Keratinocyte (primary cell): ENCODE results near the gene HCAR2. TPM values are rescaled to one million over a fixed set of nuclear protein-coding genes. Genes with fewer than 3 reads are reported as not detected.
"Not testable (repeated sequence)": the region's sequence is repeated elsewhere in the genome, so short reads cannot be mapped to it uniquely, and the experiment has no call there.

Source experiments
- DNase-seq: peaks from one replicate; pipeline ENCODE4 v3.0.0-alpha.2; 2011; ENCODE audit warnings: low read depth, missing footprints, low spot score
- FAIRE-seq: peaks from 2 replicates; lab custom pipeline; 2011; peaks lifted over from hg19 to GRCh38; lab: Jason Lieb, UNC
- H2AFZ ChIP-seq: 2 replicates; pipeline ENCODE4 v1.6.0; 2012; ENCODE audit warnings: low read length, control low read depth, inconsistent platforms; ENCODE audit not compliant: control insufficient read depth
- H3K27ac ChIP-seq: 2 replicates; pipeline ENCODE4 v1.5.1; 2011; ENCODE audit warnings: low read length; ENCODE audit not compliant: control insufficient read depth, insufficient read depth
- H3K27me3 ChIP-seq: 3 replicates; pipeline ENCODE4 v1.6.0; 2011; ENCODE audit warnings: low read length; ENCODE audit not compliant: control insufficient read depth, insufficient read depth; ENCODE audit errors: extremely low read depth
- H3K36me3 ChIP-seq, 2 experiments: 2 replicates in 1 of 2; 3 replicates in 1 of 2; pipeline ENCODE4 v1.5.1; 2011; ENCODE audit warnings: low read length in 2 of 2, mild to moderate bottlenecking in 1 of 2; ENCODE audit not compliant: control insufficient read depth in 2 of 2, insufficient read depth in 2 of 2; ENCODE audit errors: extremely low read depth in 1 of 2
- H3K4me1 ChIP-seq: 3 replicates; pipeline ENCODE4 v1.5.1; 2011; ENCODE audit warnings: low read length; ENCODE audit not compliant: control insufficient read depth, insufficient read depth; ENCODE audit errors: extremely low read depth
- H3K4me2 ChIP-seq: 3 replicates; pipeline ENCODE4 v1.6.0; 2011; ENCODE audit warnings: low read depth, low read length; ENCODE audit not compliant: control insufficient read depth, insufficient read depth; ENCODE audit errors: extremely low read depth
- H3K4me3 ChIP-seq, 3 experiments: fragments of 200-600 bp in 1 of 3; sonication (generic) in 1 of 3; 2 replicates in 2 of 3; 3 replicates in 1 of 3; pipeline ENCODE4 v1.5.1; 2011 to 2016; ENCODE audit warnings: low read length in 3 of 3, mild to moderate bottlenecking in 3 of 3, control low read depth in 2 of 3, inconsistent platforms in 1 of 3, low read depth in 1 of 3, mixed read lengths in 1 of 3, mixed run types in 1 of 3, moderate library complexity in 1 of 3; ENCODE audit not compliant: control insufficient read depth in 2 of 3, insufficient read depth in 2 of 3; ENCODE audit errors: extremely low read depth in 1 of 3
- H3K79me2 ChIP-seq: 2 replicates; pipeline ENCODE4 v1.6.0; 2012; ENCODE audit warnings: low read length; ENCODE audit not compliant: control insufficient read depth, insufficient read depth
- H3K9ac ChIP-seq: 3 replicates; pipeline ENCODE4 v1.6.0; 2011; ENCODE audit warnings: low read length; ENCODE audit not compliant: control insufficient read depth, insufficient read depth; ENCODE audit errors: extremely low read depth
- H3K9me1 ChIP-seq: 3 replicates; pipeline ENCODE4 v1.6.0; 2011; ENCODE audit warnings: low read length; ENCODE audit not compliant: control insufficient read depth, insufficient read depth; ENCODE audit errors: extremely low read depth
- H3K9me3 ChIP-seq: 2 replicates; pipeline ENCODE4 v1.5.1; 2012; ENCODE audit warnings: low read depth, low read length; ENCODE audit not compliant: control insufficient read depth
- H4K20me1 ChIP-seq: 3 replicates; pipeline ENCODE4 v1.6.0; 2011; ENCODE audit warnings: low read length; ENCODE audit not compliant: control insufficient read depth, insufficient read depth; ENCODE audit errors: extremely low read depth
- CTCF ChIP-seq, 3 experiments: IDR thresholded peaks in 1 of 3; conservative IDR thresholded peaks in 1 of 3; optimal IDR thresholded peaks in 1 of 3; 2 replicates in 2 of 3; 3 replicates in 1 of 3; pipeline versions ENCODE3 to v1.5.1; 2011; ENCODE audit warnings: low read length in 3 of 3, mild to moderate bottlenecking in 3 of 3, moderate library complexity in 2 of 3, control low read depth in 1 of 3, inconsistent platforms in 1 of 3; ENCODE audit not compliant: insufficient read depth in 2 of 3; ENCODE audit errors: extremely low read depth in 1 of 3
- EZH2 ChIP-seq: IDR thresholded peaks from one replicate; pipeline ENCODE4 v1.6.1; 2012; ENCODE audit warnings: inconsistent platforms, mild to moderate bottlenecking, low read length, moderate library complexity
- dilution Hi-C: fragments of 300-500 bp; cut with MboI; formaldehyde crosslinking; loops from one replicate; pipeline ENCODE4 v1.7.0; 2020; ENCODE audit warnings: low sequenced_read_pairs; ENCODE audit not compliant: extremely low pct_ligation_motif_present
- polyA plus RNA-seq, 5 experiments: library from polyadenylated mRNA; depleted of rRNA in 3 of 5; stranded (reverse) in 3 of 5; stranded (forward) in 1 of 5; unstranded in 1 of 5; fragments of >200 nt; gene quantifications; 1 replicate in 1 of 5; 2 replicates in 3 of 5; 3 replicates in 1 of 5; pipeline versions ENCODE4 v1.2.1 to v1.2.3, GENCODE V29; 2011 to 2012; ENCODE audit warnings: missing spikeins in 2 of 5, low read depth in 1 of 5, low replicate concordance in 1 of 5

The HCAR2 gene
- polyA plus RNA-seq, 1 donor (not counting 4 experiments of a cell fraction or from before 2014, with no cell fraction given), result 18.3 TPM

GRCh38 chr12:122684297-122684813, 18.8 kb downstream of the HCAR2 start:
- Histone ChIP-seq H4K20me1 (no peaks in the 10 kb centered on the region), H3K79me2 (no peaks in the 10 kb centered on the region), H3K27me3 (no peaks in the 10 kb centered on the region), H3K9me3 (no peaks in the 10 kb centered on the region), H3K9ac (no peak overlapping the region), H3K9me1 (no peaks in the 10 kb centered on the region), H3K36me3 (no peaks in the 10 kb centered on the region), H3K27ac (no peak overlapping the region), H3K4me3 (no peak overlapping the region), H2AFZ (no peak overlapping the region), H3K4me1 (peaks cover 7% of the 10 kb centered on the region), H3K4me2 (no peak overlapping the region)
- TF ChIP-seq CTCF (optimal IDR thresholded peaks at IDR 0.05 in 1 of 3, IDR thresholded peaks at IDR 0.05 in 1 of 3, conservative IDR thresholded peaks at IDR 0.05 in 1 of 3; ENCODE audit: extremely low read depth in 1 of 3, insufficient read depth in 2 of 3, low read length in 3 of 3), result no peak
- TF ChIP-seq EZH2, result no peak
- dilution Hi-C loops, result no loop called here
- DNase-seq (no peak), FAIRE-seq (no peak)

GRCh38 chr12:122681814-122682213, 21.3 kb downstream of the HCAR2 start:
- TF ChIP-seq CTCF (optimal IDR thresholded peaks at IDR 0.05 in 1 of 3, IDR thresholded peaks at IDR 0.05 in 1 of 3, conservative IDR thresholded peaks at IDR 0.05 in 1 of 3; ENCODE audit: extremely low read depth in 1 of 3, insufficient read depth in 2 of 3, low read length in 3 of 3), result no peak
- TF ChIP-seq EZH2, result no peak
- no peak overlapping the region for H3K4me3 ChIP-seq
- no peaks in the 10 kb centered on the region for H4K20me1 ChIP-seq
- no peaks in the 10 kb centered on the region for H3K79me2 ChIP-seq
- peaks cover 16% of the 10 kb centered on the region for H3K4me1 ChIP-seq
- H3K9me1 ChIP-seq, result no peaks in the 10 kb centered on the region
- no peaks in the 10 kb centered on the region for H3K9me3 ChIP-seq
- H3K36me3 ChIP-seq, result no peaks in the 10 kb centered on the region
- no peak overlapping the region for H3K4me2 ChIP-seq
- no peak overlapping the region for H3K27ac ChIP-seq
- H3K9ac ChIP-seq, result no peak overlapping the region
- no peaks in the 10 kb centered on the region for H3K27me3 ChIP-seq
- no peak for FAIRE-seq
- dilution Hi-C loops, result no loop called here
- no peak for DNase-seq
- H2AFZ ChIP-seq, result no peak overlapping the region

- H3K36me3 ChIP-seq, H3K9ac ChIP-seq, H3K79me2 ChIP-seq, H4K20me1 ChIP-seq, H3K27ac ChIP-seq, H3K4me2 ChIP-seq, FAIRE-seq, H3K27me3 ChIP-seq, H3K9me3 ChIP-seq, H3K9me1 ChIP-seq, DNase-seq, H3K4me3 ChIP-seq, H2AFZ ChIP-seq, dilution Hi-C loops: not testable (repeated sequence)
- peaks cover 16% of the 10 kb centered on the region for H3K4me1 ChIP-seq
Measured at GRCh38 chr12:122680989-122681388, 22.2 kb downstream of the HCAR2 start.

GRCh38 chr12:122676781-122677180, 26.4 kb downstream of the HCAR2 start:
- H3K9me3 ChIP-seq, FAIRE-seq, H3K27me3 ChIP-seq, H3K9me1 ChIP-seq, H3K79me2 ChIP-seq, H3K27ac ChIP-seq, H4K20me1 ChIP-seq, H3K4me3 ChIP-seq, H3K36me3 ChIP-seq, dilution Hi-C loops, H3K4me2 ChIP-seq, H2AFZ ChIP-seq, H3K9ac ChIP-seq, DNase-seq: not testable (repeated sequence)
- H3K4me1 ChIP-seq, result peaks cover 16% of the 10 kb centered on the region
